SK-N-SH (cell line): Measurements from ENCODE around the gene TNFAIP3. TPM values are rescaled to one million over a fixed set of nuclear protein-coding genes. Genes with fewer than 3 reads are reported as not detected.

Experiments
- CTCF ChIA-PET: fragments of 300-600, 350-600 bp; formaldehyde crosslinking; extraction: SDS; loops from one replicate; lab custom pipeline; 2021; lab: Yijun Ruan, JAX
- POLR2A ChIA-PET: fragments of 350-600 bp; sonication (Branson Sonifier 250); formaldehyde crosslinking; extraction: SDS; loops from one replicate; lab custom pipeline; 2020; ENCODE audit warnings: antibody characterized with exemption, inconsistent platforms; lab: Yijun Ruan, JAX
- DNase-seq: peaks from one replicate; pipeline ENCODE4 v3.0.0; 2012
- H2AFZ ChIP-seq: fragments of 200-600 bp; sonication (generic); 2 replicates; pipeline ENCODE4 v1.8.1; 2016; ENCODE audit warnings: antibody characterized with exemption, mild to moderate bottlenecking, low read depth
- H3F3A ChIP-seq: fragments of 200-600 bp; sonication (generic); replicated peaks from 2 replicates; pipeline ENCODE3; 2016; ENCODE audit warnings: antibody characterized with exemption, mild to moderate bottlenecking; ENCODE audit not compliant: insufficient read depth
- H3K27ac ChIP-seq, 2 experiments: fragments of 200-500 bp in 1 of 2; fragments of 200-600 bp in 1 of 2; sonication (Bioruptor generic) in 1 of 2; sonication (generic), shearing (Covaris generic) in 1 of 2; 2 replicates each; pipeline versions ENCODE4 v1.5.1 to v1.6.1; 2014 to 2016; ENCODE audit warnings: low read depth in 2 of 2, inconsistent platforms in 1 of 2, low read length in 1 of 2, mild to moderate bottlenecking in 1 of 2, mixed read lengths in 1 of 2
- H3K27me3 ChIP-seq: fragments of 200-600 bp; sonication (generic), shearing (Covaris generic); 2 replicates; pipeline ENCODE4 v1.6.1; 2016; ENCODE audit warnings: mixed run types; ENCODE audit not compliant: insufficient read depth
- H3K36me3 ChIP-seq, 2 experiments: fragments of 200-500 bp in 1 of 2; fragments of 200-600 bp in 1 of 2; sonication (Bioruptor generic) in 1 of 2; sonication (generic) in 1 of 2; replicated peaks in 1 of 2; 2 replicates each; pipeline versions ENCODE3 to v1.5.1; 2014 to 2016; ENCODE audit warnings: low read length in 1 of 2, mild to moderate bottlenecking in 1 of 2; ENCODE audit not compliant: insufficient read depth in 2 of 2, control insufficient read depth in 1 of 2
- H3K4me1 ChIP-seq, 2 experiments: fragments of 200-500 bp in 1 of 2; fragments of 200-600 bp in 1 of 2; sonication (Bioruptor generic) in 1 of 2; sonication (generic), shearing (Covaris generic) in 1 of 2; 2 replicates each; pipeline versions ENCODE4 v1.5.1 to v1.6.1; 2014 to 2016; ENCODE audit warnings: low read depth in 1 of 2, low read length in 1 of 2, mixed run types in 1 of 2; ENCODE audit not compliant: insufficient read depth in 2 of 2, control insufficient read depth in 1 of 2
- H3K4me2 ChIP-seq: fragments of 200-600 bp; sonication (generic), shearing (Covaris generic); 2 replicates; pipeline ENCODE4 v1.6.1; 2017; ENCODE audit warnings: mixed run types
- H3K4me3 ChIP-seq, 2 experiments: fragments of 200-500 bp in 1 of 2; fragments of 200-600 bp in 1 of 2; sonication (Bioruptor generic) in 1 of 2; sonication (generic), shearing (Covaris generic) in 1 of 2; 2 replicates each; pipeline versions ENCODE4 v1.5.1 to v1.8.1; 2014 to 2016; ENCODE audit warnings: low read depth in 2 of 2, inconsistent platforms in 1 of 2, low read length in 1 of 2, mild to moderate bottlenecking in 1 of 2, mixed read lengths in 1 of 2, moderate library complexity in 1 of 2
- H3K79me2 ChIP-seq: fragments of 200-600 bp; sonication (generic); 2 replicates; pipeline ENCODE4 v1.8.1; 2017; ENCODE audit warnings: mild to moderate bottlenecking; ENCODE audit not compliant: insufficient read depth
- H3K9ac ChIP-seq: fragments of 200-600 bp; sonication (generic); 2 replicates; pipeline ENCODE4 v1.6.1; 2017; ENCODE audit warnings: mixed run types
- H3K9me2 ChIP-seq: fragments of 200-600 bp; sonication (generic); 2 replicates; pipeline ENCODE4 v1.6.1; 2017; ENCODE audit warnings: mixed run types
- H3K9me3 ChIP-seq: fragments of 200-600 bp; sonication (generic); 2 replicates; pipeline ENCODE4 v1.6.1; 2017; ENCODE audit warnings: mixed run types, mild to moderate bottlenecking, moderate library complexity
- H4K20me1 ChIP-seq: fragments of 200-600 bp; sonication (generic); 2 replicates; pipeline ENCODE4 v1.6.1; 2017; ENCODE audit warnings: mild to moderate bottlenecking, mixed run types; ENCODE audit not compliant: insufficient read depth
- FOSL2 ChIP-seq: IDR thresholded peaks from 2 replicates; pipeline ENCODE4 v1.4.0; 2012; ENCODE audit warnings: low read depth, mild to moderate bottlenecking, moderate library complexity, borderline replicate concordance
- FOXM1 ChIP-seq: IDR thresholded peaks from 2 replicates; pipeline ENCODE4 v1.4.0; 2012; ENCODE audit warnings: low read depth, mild to moderate bottlenecking
- GATA2 ChIP-seq: sonication (generic); formaldehyde crosslinking; IDR thresholded peaks from 2 replicates; pipeline ENCODE4 v1.5.0; 2020; ENCODE audit warnings: mild to moderate bottlenecking, missing genetic modification reagents
- IRF3 ChIP-seq: fragments of 150-350 bp; IDR thresholded peaks from 2 replicates; pipeline ENCODE4 v1.6.1; 2016; ENCODE audit warnings: mild to moderate bottlenecking, low read depth, low read length
- MAX ChIP-seq: IDR thresholded peaks from 2 replicates; pipeline ENCODE4 v1.4.0; 2012; ENCODE audit warnings: low read depth
- POLR2AphosphoS5 ChIP-seq: IDR thresholded peaks from 2 replicates; pipeline ENCODE4 v1.6.1; 2012; ENCODE audit warnings: low read depth, low read length
- RXRA ChIP-seq: IDR thresholded peaks from 2 replicates; pipeline ENCODE4 v1.4.0; 2012; ENCODE audit warnings: low read depth, mild to moderate bottlenecking, borderline replicate concordance
- TEAD4 ChIP-seq: IDR thresholded peaks from 2 replicates; pipeline ENCODE4 v1.4.0; 2012; ENCODE audit warnings: mild to moderate bottlenecking, borderline replicate concordance; ENCODE audit not compliant: insufficient read depth
- USF1 ChIP-seq: IDR thresholded peaks from 2 replicates; pipeline ENCODE4 v1.4.0; 2012; ENCODE audit warnings: low read depth, borderline replicate concordance
- ZBTB33 ChIP-seq: IDR thresholded peaks from 2 replicates; pipeline ENCODE4 v1.4.0; 2012; ENCODE audit warnings: low read depth, borderline replicate concordance
- WGBS: methylation state at CpG from one replicate; pipeline ENCODE4 v1.1.6; 2017; ENCODE audit warnings: low lambda C conversion rate; 5-methylcytosine and 5-hydroxymethylcytosine counted together
- polyA plus RNA-seq, 3 experiments: library from polyadenylated mRNA; depleted of rRNA; stranded (reverse); fragments of >200 nt; gene quantifications; 2 replicates each; pipeline ENCODE4 v1.2.3, GENCODE V29; 2012

The TNFAIP3 gene
- polyA plus RNA-seq, 1 of the 3 experiments (the other 2 are of a cell fraction) = 1.0 TPM

GRCh38 chr6:137864812-137865508, 2.1 kb upstream of the TNFAIP3 start (continued):
- TF ChIP-seq IRF3 (no peak), USF1 (no peak), FOSL2 (no peak), RXRA (no peak)

- peaks cover 4% of the 10 kb centered on the region for H3F3A ChIP-seq
- no peak for TF ChIP-seq FOXM1
- 0 out of 2 replicates have a peak, but pooled peaks have one; percentile 20 for TF ChIP-seq USF1
- TF ChIP-seq MAX = no peak
- TF ChIP-seq GATA2 (CRISPR knock-in tag) = no peak
- no peak for TF ChIP-seq POLR2AphosphoS5
- TF ChIP-seq ZBTB33 = no peak
- TF ChIP-seq TEAD4 = no peak
- H3K79me2 ChIP-seq = no peaks in the 10 kb centered on the region
- no peaks in the 10 kb centered on the region for H3K9me2 ChIP-seq
- POLR2A ChIA-PET = no interaction called here
- H3K4me3 ChIP-seq = peak overlapping the region; percentile 57 to 69
- H3K4me1 ChIP-seq = peaks cover 0 to 8% of the 10 kb centered on the region in 2 experiments; a peak in 1 of 4 replicates
- H3K9ac ChIP-seq = no peak overlapping the region
- no peaks in the 10 kb centered on the region; the same call in 1 of the 2 replicates for H3K27me3 ChIP-seq
- H3K27ac ChIP-seq = no peak overlapping the region
- H4K20me1 ChIP-seq = no peaks in the 10 kb centered on the region
- H3K9me3 ChIP-seq = no peaks in the 10 kb centered on the region
- H3K4me2 ChIP-seq = peak overlapping the region; percentile 91
- 4% methylated on average over 22 of the region's 25 CpGs for WGBS
- H3K36me3 ChIP-seq = no peaks in the 10 kb centered on the region
- H2AFZ ChIP-seq = peak overlapping the region; percentile 97
- CTCF ChIA-PET = interaction anchor here (0.6 to 2.7 kb wide), 13 partner anchors 8 to 772 kb away, joined by 3 to 17 read pairs (median 4); no protein-coding TSS in a partner anchor
- no peak for DNase-seq
These were observed 702 bp upstream of the TNFAIP3 start for GRCh38 chr6:137866200-137866913.
